HEK293 (cell line): Measurements from ENCODE around the gene DHX40.

Source experiments
- CTCF ChIP-seq: fragments of 450-650 bp; formaldehyde crosslinking; IDR thresholded peaks from 2 replicates; pipeline ENCODE4 v1.5.1; 2016; ENCODE audit warnings: missing biosample characterization, missing genetic modification characterization
- IKZF3 ChIP-seq: fragments of 450-650 bp; IDR thresholded peaks from 2 replicates; pipeline ENCODE4 v1.5.0; 2018; ENCODE audit warnings: missing biosample characterization, mild to moderate bottlenecking, missing genetic modification characterization, moderate library complexity
- REST ChIP-seq: fragments of 450-650 bp; formaldehyde crosslinking; IDR thresholded peaks from 2 replicates; pipeline ENCODE4 v1.5.1; 2016; ENCODE audit warnings: missing biosample characterization, missing genetic modification characterization
- ZBTB20 ChIP-seq: fragments of 450-650 bp; formaldehyde crosslinking; IDR thresholded peaks from 2 replicates; pipeline ENCODE4 v1.5.1; 2016; ENCODE audit warnings: missing biosample characterization, missing genetic modification characterization
- ZBTB6 ChIP-seq: fragments of 450-650 bp; formaldehyde crosslinking; IDR thresholded peaks from 2 replicates; pipeline ENCODE4 v1.5.1; 2017; ENCODE audit warnings: missing biosample characterization, missing genetic modification characterization
- ZNF133 ChIP-seq: fragments of 450-650 bp; formaldehyde crosslinking; IDR thresholded peaks from 2 replicates; pipeline ENCODE4 v1.5.1; 2016; ENCODE audit warnings: missing biosample characterization, missing genetic modification characterization
- ZNF416 ChIP-seq: fragments of 450-650 bp; formaldehyde crosslinking; IDR thresholded peaks from 2 replicates; pipeline ENCODE4 v1.5.1; 2016; ENCODE audit warnings: missing biosample characterization, missing genetic modification characterization
- ZNF707 ChIP-seq: fragments of 450-650 bp; formaldehyde crosslinking; IDR thresholded peaks from 2 replicates; pipeline ENCODE4 v1.5.1; 2016; ENCODE audit warnings: missing biosample characterization, missing genetic modification characterization
- TF ChIP-seq, protein P1 (sequence below): fragments of 450-650 bp; formaldehyde crosslinking; IDR thresholded peaks from 2 replicates; pipeline ENCODE4 v1.5.1; 2016; ENCODE audit warnings: missing biosample characterization, missing genetic modification characterization

GRCh38 chr17:59651346-59651745, 85.9 kb downstream of the DHX40 start:
- TF ChIP-seq CTCF (tag by site-specific recombination) = no peak
- TF ChIP-seq REST = no peak
- TF ChIP-seq, protein P1, sequence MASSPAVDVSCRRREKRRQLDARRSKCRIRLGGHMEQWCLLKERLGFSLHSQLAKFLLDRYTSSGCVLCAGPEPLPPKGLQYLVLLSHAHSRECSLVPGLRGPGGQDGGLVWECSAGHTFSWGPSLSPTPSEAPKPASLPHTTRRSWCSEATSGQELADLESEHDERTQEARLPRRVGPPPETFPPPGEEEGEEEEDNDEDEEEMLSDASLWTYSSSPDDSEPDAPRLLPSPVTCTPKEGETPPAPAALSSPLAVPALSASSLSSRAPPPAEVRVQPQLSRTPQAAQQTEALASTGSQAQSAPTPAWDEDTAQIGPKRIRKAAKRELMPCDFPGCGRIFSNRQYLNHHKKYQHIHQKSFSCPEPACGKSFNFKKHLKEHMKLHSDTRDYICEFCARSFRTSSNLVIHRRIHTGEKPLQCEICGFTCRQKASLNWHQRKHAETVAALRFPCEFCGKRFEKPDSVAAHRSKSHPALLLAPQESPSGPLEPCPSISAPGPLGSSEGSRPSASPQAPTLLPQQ (tag by site-specific recombination) = no peak
- TF ChIP-seq ZNF707 (tag by site-specific recombination) = no peak
- TF ChIP-seq ZBTB6 (tag by site-specific recombination) = no peak
- no peak for TF ChIP-seq ZNF416 (tag by site-specific recombination)
- no peak for TF ChIP-seq ZBTB20 (tag by site-specific recombination)
- no peak for TF ChIP-seq ZNF133 (tag by site-specific recombination)
- TF ChIP-seq IKZF3 = no peak
